A673 (cell line): Measurements from ENCODE around the gene CTU1.

Source experiments
- EZH2 ChIP-seq: fragments of 200-600 bp; sonication (generic); IDR thresholded peaks from 2 replicates; pipeline ENCODE4 v1.6.1; 2017; ENCODE audit warnings: borderline replicate concordance, low read depth, mild to moderate bottlenecking, mixed read lengths, antibody characterized with exemption, low read length; ENCODE audit not compliant: poor library complexity, severe bottlenecking
- TF ChIP-seq, protein P1 (sequence below): fragments of 300-800, 200-600 bp; sonication (generic); conservative IDR thresholded peaks from 2 replicates; pipeline ENCODE4 v1.5.1; 2017; ENCODE audit warnings: low read depth, mild to moderate bottlenecking, antibody characterized with exemption, low read length, moderate library complexity, mixed read lengths

DNA sequence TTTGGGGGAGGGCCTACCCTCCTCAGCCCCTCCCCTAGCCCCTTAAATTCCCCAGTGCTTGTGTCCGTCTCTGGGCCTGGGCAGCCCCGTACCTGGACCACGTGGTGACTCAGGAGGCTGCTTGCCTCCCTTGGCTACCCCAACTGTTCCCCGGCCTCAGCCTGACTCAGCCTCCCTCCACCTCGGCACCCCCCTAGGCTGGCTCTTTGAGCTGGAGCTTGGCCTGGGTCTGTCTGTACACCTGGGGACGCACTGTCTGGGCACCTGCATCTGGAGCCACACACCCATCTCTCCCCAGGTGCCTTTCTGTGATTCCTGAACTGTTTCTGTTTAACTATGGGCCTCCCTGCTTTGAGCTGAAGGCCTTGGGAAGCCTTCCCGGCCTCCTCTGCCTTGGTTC lies 23.7 kb downstream of the CTU1 start:
- TF ChIP-seq, protein P1, sequence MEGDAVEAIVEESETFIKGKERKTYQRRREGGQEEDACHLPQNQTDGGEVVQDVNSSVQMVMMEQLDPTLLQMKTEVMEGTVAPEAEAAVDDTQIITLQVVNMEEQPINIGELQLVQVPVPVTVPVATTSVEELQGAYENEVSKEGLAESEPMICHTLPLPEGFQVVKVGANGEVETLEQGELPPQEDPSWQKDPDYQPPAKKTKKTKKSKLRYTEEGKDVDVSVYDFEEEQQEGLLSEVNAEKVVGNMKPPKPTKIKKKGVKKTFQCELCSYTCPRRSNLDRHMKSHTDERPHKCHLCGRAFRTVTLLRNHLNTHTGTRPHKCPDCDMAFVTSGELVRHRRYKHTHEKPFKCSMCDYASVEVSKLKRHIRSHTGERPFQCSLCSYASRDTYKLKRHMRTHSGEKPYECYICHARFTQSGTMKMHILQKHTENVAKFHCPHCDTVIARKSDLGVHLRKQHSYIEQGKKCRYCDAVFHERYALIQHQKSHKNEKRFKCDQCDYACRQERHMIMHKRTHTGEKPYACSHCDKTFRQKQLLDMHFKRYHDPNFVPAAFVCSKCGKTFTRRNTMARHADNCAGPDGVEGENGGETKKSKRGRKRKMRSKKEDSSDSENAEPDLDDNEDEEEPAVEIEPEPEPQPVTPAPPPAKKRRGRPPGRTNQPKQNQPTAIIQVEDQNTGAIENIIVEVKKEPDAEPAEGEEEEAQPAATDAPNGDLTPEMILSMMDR, result no peak
- TF ChIP-seq EZH2, result no peak
